Esophagus squamous epithelium (tissue), 5 donors: ENCODE results near the gene SHISAL1. TPM values are rescaled to one million over a fixed set of nuclear protein-coding genes. Genes with fewer than 3 reads are reported as not detected.

Source experiments
- DNase-seq: peaks from one replicate; lab custom pipeline; 2025; lab: John Stamatoyannopoulos, UW
- H3K27ac ChIP-seq, 4 donors: fragments of 200-600 bp; sonication (generic); one replicate each; pipeline ENCODE4 v1.5.1; 2016 to 2019; ENCODE audit warnings: mild to moderate bottlenecking in 1 of 4
- H3K27me3 ChIP-seq, 4 donors: fragments of 200-600 bp; sonication (generic); 1 replicate in 3 of 4; 2 replicates in 1 of 4; pipeline versions ENCODE4 v1.5.1 to v1.6.0; 2017 to 2021; ENCODE audit warnings: antibody characterized with exemption in 1 of 4
- H3K36me3 ChIP-seq, 3 donors: fragments of 200-600 bp; sonication (generic); one replicate each; pipeline ENCODE4 v1.5.1; 2016 to 2019
- H3K4me1 ChIP-seq, 3 donors: fragments of 200-600 bp; sonication (generic); one replicate each; pipeline ENCODE4 v1.5.1; 2017 to 2019
- H3K4me3 ChIP-seq, 4 donors: fragments of 200-600 bp; sonication (generic); 1 replicate in 3 of 4; 2 replicates in 1 of 4; pipeline ENCODE4 v1.5.1; 2016 to 2019; ENCODE audit warnings: mild to moderate bottlenecking in 2 of 4, moderate library complexity in 1 of 4
- H3K9me3 ChIP-seq, 3 donors: fragments of 200-600 bp; sonication (generic); one replicate each; pipeline ENCODE4 v1.5.1; 2016 to 2019
- CTCF ChIP-seq, 6 experiments: fragments of 450-650 bp in 4 of 6; fragments of 200-600 bp in 2 of 6; sonication (generic) in 2 of 6; IDR thresholded peaks; one replicate each; pipeline ENCODE4 v1.5.1; 2016 to 2019; ENCODE audit warnings: antibody characterized with exemption in 6 of 6, mild to moderate bottlenecking in 4 of 6, moderate library complexity in 4 of 6
- POLR2A ChIP-seq, 4 donors: fragments of 450-650 bp; IDR thresholded peaks; one replicate each; pipeline ENCODE4 v1.6.1; 2017; ENCODE audit warnings: antibody characterized with exemption in 4 of 4, mild to moderate bottlenecking in 4 of 4, moderate library complexity in 3 of 4
- WGBS, 2 donors: methylation state at CpG; one replicate each; pipeline ENCODE4 v1.1.5; 2018; 5-methylcytosine and 5-hydroxymethylcytosine counted together
- intact Hi-C: fragments of 100-400 bp; cut with DNase I; formaldehyde crosslinking; loops from one replicate; pipeline ENCODE4 v1.15.0; 2022
- total RNA-seq, 4 donors: library from RNA; depleted of rRNA; stranded (reverse); fragments of >200 nt; gene quantifications; one replicate each; pipeline ENCODE4 v1.1.0, GENCODE V29; 2016
- donor health status: DM: yes; HTN: yes; CAD: no.

SHISAL1 gene
- total RNA-seq, 4 donors from 2014 or later: 0.08 to 1.3 (median 0.31) TPM

GRCh38 chr22:44211256-44211945 is 101.3 kb downstream of the SHISAL1 start:
- intact Hi-C loops: no loop called here
- Histone ChIP-seq H3K4me3 (no peak overlapping the region), H3K4me1 (peaks cover 0 to 14% (median 13%) of the 10 kb centered on the region in 3 donors), H3K27me3 (peaks cover 0 to 48% (median 0%) of the 10 kb centered on the region in 4 donors), H3K27ac (peak overlapping the region in 3 of 4 donors; percentile 48 to 66 (median 61)), H3K9me3 (peaks cover 0 to 12% (median 0%) of the 10 kb centered on the region in 3 donors), H3K36me3 (no peaks in the 10 kb centered on the region)
- no peak for DNase-seq
- 61 to 65% methylated on average over 6 of the region's 6 CpGs for WGBS, 2 donors
- TF ChIP-seq CTCF (IDR thresholded peaks at IDR 0.05): no peak
- no peak for TF ChIP-seq POLR2A (IDR thresholded peaks at IDR 0.05)

GRCh38 chr22:44210722-44211121 is 102.0 kb downstream of the SHISAL1 start:
- Histone ChIP-seq H3K27me3 (peaks cover 0 to 45% (median 0%) of the 10 kb centered on the region in 4 donors), H3K36me3 (no peaks in the 10 kb centered on the region), H3K4me1 (peaks cover 0 to 14% (median 13%) of the 10 kb centered on the region in 3 donors), H3K9me3 (peaks cover 0 to 10% (median 0%) of the 10 kb centered on the region in 3 donors), H3K27ac (no peak overlapping the region), H3K4me3 (no peak overlapping the region)
- WGBS, 2 donors: 62 to 65% methylated on average over 4 of the region's 4 CpGs
- DNase-seq: no peak
- TF ChIP-seq POLR2A (IDR thresholded peaks at IDR 0.05): no peak
- no peak for TF ChIP-seq CTCF (IDR thresholded peaks at IDR 0.05)
- intact Hi-C loops: no loop called here

- Histone ChIP-seq H3K27ac (no peak overlapping the region), H3K4me3 (no peak overlapping the region), H3K27me3 (peaks cover 0 to 48% (median 0%) of the 10 kb centered on the region in 4 donors), H3K9me3 (no peaks in the 10 kb centered on the region), H3K4me1 (peaks cover 0 to 14% (median 13%) of the 10 kb centered on the region in 3 donors), H3K36me3 (no peaks in the 10 kb centered on the region)
- WGBS, 2 donors: 82 to 89% methylated on average over 3 of the region's 3 CpGs
- TF ChIP-seq CTCF (IDR thresholded peaks at IDR 0.05): no peak
- no peak for TF ChIP-seq POLR2A (IDR thresholded peaks at IDR 0.05)
- DNase-seq: no peak
- intact Hi-C loops: no loop called here
Measured at GRCh38 chr22:44209343-44209742, 103.4 kb downstream of the SHISAL1 start.

GRCh38 chr22:44207981-44208317 is 104.8 kb downstream of the SHISAL1 start:
- Histone ChIP-seq H3K27ac (no peak overlapping the region), H3K4me3 (no peak overlapping the region), H3K4me1 (peaks cover 0 to 14% (median 13%) of the 10 kb centered on the region in 3 donors), H3K27me3 (peaks cover 0 to 44% (median 0%) of the 10 kb centered on the region in 4 donors), H3K9me3 (no peaks in the 10 kb centered on the region), H3K36me3 (no peaks in the 10 kb centered on the region)
- no peak for TF ChIP-seq CTCF (IDR thresholded peaks at IDR 0.05)
- no peak for TF ChIP-seq POLR2A (IDR thresholded peaks at IDR 0.05)
- 83 to 86% methylated on average over 2 to 4 of the region's 4 CpGs for WGBS, 2 donors
- intact Hi-C loops: no loop called here
- DNase-seq: no peak

GRCh38 chr22:44207173-44207980 is 105.4 kb downstream of the SHISAL1 start:
- Histone ChIP-seq H3K4me3 (no peak overlapping the region), H3K4me1 (peaks cover 0 to 11% (median 9%) of the 10 kb centered on the region in 3 donors), H3K27me3 (peaks cover 0 to 44% (median 0%) of the 10 kb centered on the region in 4 donors), H3K9me3 (no peaks in the 10 kb centered on the region), H3K27ac (no peak overlapping the region), H3K36me3 (no peaks in the 10 kb centered on the region)
- intact Hi-C loops: no loop called here
- DNase-seq: no peak
- WGBS, 2 donors: 78 to 93% methylated on average over 7 to 9 of the region's 16 CpGs
- TF ChIP-seq CTCF (IDR thresholded peaks at IDR 0.05) (no peak), POLR2A (IDR thresholded peaks at IDR 0.05) (no peak)
